ENCODE data around the gene QDPR.

GRCh38 chr4:17523662-17524061 lies 11.8 kb upstream of the QDPR start:
- TF ChIP-seq CTCF (IDR thresholded peaks at IDR 0.05; ENCODE audit: low read length), result no peak
- no peak for TF ChIP-seq EZH2phosphoT487 (IDR thresholded peaks at IDR 0.05; ENCODE audit: low read length)
- no peak for TF ChIP-seq EZH2 (optimal IDR thresholded peaks at IDR 0.05; ENCODE audit: low read depth, low read length)

All from MM.1S (cell line).